Stimulated activated CD8-positive, alpha-beta memory T cell treated with anti-CD3 and anti-CD28 coated beads, Interleukin-7, amount 100 ng/mL, for 48 hours (primary cell): ENCODE data around the gene MPP4.

Source experiments
- DNase-seq, 2 donors: peaks; one replicate each; pipeline ENCODE4 v3.0.0-alpha.2; 2020; ENCODE audit warnings: low read depth in 1 of 2; ENCODE audit errors: extremely low read depth in 1 of 2

Gene MPP4, protein sequence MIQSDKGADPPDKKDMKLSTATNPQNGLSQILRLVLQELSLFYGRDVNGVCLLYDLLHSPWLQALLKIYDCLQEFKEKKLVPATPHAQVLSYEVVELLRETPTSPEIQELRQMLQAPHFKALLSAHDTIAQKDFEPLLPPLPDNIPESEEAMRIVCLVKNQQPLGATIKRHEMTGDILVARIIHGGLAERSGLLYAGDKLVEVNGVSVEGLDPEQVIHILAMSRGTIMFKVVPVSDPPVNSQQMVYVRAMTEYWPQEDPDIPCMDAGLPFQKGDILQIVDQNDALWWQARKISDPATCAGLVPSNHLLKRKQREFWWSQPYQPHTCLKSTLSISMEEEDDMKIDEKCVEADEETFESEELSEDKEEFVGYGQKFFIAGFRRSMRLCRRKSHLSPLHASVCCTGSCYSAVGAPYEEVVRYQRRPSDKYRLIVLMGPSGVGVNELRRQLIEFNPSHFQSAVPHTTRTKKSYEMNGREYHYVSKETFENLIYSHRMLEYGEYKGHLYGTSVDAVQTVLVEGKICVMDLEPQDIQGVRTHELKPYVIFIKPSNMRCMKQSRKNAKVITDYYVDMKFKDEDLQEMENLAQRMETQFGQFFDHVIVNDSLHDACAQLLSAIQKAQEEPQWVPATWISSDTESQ

DNA sequence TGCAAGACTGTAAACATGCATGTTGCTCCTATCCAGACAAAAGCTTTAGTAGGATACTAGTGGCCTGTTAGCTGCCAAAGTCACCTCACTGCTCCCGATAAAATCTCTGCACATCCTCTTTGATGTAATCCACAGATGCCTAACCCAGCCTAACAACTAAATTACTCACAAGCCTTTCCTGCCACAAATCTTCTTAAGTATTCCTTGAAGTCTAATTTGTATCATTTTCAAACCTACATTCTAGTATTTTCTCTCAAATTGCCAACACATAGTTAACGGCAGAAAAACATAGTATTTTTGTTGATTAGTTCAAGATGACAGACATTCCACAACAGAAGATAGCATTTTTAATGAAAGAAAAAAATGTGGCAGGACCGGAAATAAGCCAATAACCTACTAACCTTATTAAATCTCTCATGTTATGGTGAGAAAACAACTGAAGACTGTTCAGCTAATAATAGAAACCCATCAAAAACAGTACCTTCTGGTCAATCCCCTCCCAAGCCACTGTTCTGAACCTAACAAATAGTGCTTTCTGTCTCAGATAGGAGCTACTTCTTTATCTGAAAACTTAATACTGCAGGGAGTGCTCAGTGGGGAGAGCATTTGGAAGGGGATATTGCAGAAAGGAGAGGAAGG, at the start of gene MPP4:
TSS of gene MPP4 (minus strand) at position 57 of the 639 bp plus-strand sequence. CDS start 4,690 bp downstream, outside the sequence.
- no peak for DNase-seq

DNA sequence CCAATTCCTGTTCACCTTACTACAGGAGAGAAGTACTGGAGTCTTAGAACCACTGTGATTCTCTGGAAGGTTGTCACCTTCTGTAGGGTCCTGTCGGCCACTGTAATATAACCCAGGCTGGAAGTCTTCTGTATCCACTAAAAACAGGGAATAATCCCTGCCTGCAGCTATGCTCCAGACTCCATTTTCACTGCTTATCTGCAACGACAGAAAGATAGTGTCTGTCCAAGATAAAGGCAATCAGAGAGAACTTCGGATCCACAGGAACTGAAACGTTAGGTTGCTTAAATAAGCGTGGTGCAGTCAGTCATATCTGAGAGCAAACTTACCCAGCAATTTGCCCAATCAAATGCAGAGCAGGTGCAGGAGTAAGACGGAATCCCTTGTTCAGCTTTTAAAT, 48.1 kb upstream of the MPP4 start:
- DNase-seq, result no peak

DNA sequence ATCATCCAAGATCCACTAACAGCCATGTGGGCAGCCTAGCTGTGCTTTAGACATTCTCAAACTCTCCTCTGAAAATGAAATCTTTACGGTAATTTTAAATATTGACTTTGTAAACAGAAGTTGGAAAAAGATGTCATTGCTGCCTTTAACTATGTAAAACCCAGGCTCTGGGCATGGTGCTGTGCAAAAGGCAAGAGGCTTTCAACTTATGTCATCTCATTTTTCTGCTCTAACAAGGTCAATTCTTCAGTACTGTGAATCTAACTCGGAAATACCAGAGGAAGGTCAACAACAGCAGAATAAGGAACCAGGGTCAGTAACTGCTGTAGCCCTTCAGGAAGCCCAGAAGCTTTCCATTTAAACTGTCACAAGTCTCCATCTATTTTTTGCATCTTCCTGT, 37.0 kb upstream of the MPP4 start:
- DNase-seq, result no peak

DNA sequence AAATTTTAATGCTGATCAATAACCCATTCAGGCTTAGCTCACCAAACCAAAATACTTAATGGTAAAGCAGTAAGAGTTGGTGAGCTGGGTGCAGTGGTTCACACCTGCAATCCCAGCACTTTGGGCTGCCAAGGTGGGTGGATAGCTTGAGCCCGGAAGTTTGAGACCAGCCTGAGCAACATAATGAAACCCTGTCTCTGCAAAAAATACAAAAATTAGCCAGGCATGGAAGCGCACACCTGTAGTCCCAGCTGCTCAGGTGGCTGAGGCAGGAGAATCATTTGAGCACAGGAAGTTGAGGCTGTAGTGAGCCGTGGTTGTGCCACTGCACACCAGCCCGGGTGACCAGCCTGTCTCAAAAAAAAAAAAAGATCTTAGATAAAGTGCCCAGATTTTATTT, 35.7 kb upstream of the MPP4 start:
- no peak for DNase-seq

DNA sequence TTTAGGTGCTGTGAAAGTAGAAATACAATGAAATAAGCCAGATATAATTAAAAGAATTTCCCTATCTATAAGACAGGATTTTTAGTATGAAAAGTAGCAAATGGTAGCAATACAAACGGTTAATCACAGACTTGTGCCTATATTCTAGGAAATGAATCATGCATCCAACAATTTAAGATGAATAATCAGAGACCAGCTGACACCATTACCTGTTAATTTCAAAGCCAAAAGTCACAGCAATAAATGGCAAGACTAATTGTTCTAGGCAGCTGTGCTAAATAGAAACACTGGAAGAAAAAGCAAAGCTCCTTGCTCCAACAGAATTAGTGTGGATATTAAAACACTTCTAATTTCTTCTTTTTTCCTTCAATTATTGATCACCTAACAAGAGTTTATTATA, 35.1 kb upstream of the MPP4 start:
- DNase-seq, result no peak

DNA sequence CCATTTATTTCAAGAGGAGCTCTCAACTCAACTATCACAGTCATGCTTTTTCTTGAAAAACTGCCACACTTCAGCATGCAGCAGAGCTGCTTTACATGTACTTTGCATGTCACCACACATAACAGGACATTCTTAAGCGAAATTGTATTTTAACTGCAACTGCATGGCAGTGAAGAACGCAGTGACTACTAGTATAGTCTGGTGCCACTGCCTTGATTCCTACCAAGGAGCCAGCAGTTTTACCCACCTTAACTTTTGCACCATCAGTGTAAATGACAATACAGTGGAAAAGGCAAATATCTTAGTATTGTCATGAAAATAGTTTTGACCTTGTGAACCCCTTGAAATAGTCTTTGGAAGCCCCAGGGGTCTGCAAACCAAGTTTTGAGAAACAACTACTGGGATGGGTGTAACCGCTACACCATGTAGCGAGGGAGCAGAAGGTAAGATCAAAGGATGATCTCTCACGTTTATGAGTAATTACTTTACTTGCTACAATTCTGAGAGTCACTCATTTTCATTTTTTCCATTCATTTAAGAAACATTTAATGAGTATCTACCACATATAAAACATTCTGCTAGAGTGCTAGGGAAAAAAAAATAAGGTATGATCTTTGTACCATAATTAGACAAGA, 32.3 kb upstream of the MPP4 start:
- no peak for DNase-seq

DNA sequence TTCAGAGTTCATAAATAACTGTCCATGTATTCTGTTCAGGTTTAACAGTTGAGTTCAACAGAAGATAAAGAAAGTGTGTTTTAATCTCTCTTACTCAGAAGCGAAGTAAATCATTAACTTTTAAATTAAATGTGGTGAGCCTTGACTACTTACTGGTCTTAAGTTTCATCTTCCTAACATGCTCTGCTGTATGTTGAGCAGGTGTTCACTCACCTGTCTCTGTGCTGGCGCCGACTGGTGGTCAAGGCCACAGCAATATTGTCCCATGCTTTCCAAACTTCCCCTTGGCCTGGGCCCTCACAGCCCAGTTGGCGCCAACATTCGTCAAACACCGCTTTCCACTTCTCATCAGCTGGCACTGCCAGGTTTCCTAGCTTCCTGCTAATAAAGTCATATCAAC, 17.0 kb upstream of the MPP4 start:
- no peak for DNase-seq

DNA sequence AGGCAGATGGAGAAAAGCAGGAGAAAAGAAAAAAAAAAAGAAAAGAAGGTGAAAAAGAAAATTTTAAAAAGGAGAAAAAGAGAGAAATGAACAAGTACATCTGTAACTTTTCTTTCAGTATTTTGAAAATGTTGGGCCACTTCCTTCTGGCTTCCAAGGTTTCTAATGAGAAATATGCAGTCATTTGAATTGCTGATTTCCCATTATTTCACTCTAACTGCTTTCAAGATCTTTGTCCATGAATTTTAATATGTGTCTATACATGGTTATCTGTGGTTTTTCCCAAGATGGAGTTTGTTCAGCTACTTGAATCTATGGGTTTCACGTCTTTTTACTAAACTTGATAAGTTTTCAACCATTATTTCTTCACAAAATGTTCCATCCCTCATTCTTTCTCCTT, 14.3 kb upstream of the MPP4 start:
- DNase-seq, result no peak

DNA sequence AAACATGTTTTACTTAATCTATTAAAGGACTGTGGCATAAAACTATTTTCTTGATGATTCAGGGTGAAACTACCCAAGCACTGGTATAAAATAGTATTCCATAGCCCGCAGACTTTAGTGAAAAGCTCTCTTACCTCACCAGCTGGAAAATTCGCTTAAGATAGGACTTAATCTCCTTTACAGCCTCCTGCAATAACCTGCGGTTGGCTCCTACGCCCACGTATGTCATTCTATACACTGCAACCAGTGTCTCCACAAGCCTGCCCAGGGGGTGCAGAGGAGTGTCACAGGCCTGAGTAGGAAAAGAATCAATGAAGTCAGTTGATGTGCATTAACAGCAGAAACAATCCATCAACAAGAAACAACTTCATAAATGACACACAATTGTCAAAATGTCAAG, 11.3 kb upstream of the MPP4 start:
- no peak for DNase-seq

DNA sequence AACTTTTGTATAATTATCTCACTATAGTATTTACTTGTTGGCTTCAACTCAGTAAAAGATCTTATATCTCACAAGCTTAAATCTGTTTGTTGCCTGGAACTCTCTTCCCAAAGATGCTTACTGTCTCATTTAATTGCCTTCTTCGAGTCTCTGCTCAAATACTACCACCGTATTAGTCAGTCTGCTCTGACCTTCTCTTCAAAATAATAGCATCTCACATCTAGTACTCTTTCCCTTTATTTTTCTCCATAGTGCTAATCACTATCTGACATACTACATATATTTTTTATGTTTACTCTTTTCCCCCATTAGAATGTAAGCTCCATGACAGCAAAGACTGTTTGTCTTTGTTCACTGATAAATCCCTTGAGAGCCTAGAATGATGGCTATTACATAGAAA, 10.6 kb upstream of the MPP4 start:
- DNase-seq, result no peak

DNA sequence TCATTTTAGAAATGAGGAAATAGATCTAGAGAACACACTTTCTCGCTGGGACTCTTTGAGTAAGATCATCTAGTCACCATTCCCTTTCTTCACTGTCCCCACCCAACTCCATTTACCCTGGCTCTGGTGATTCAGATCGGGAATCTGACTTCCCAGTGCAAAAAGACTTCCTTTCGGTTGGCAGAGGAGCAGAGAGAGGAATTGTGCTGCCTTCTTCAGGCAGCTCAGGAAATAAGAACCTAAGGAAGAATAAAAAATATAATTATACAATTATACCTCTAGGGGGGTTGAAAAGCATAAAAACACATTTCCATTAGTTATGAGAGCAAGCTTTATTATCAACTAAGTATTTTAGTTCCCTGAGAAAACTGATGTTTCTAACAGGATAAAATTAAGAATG, 9.3 kb upstream of the MPP4 start:
- no peak for DNase-seq

DNA sequence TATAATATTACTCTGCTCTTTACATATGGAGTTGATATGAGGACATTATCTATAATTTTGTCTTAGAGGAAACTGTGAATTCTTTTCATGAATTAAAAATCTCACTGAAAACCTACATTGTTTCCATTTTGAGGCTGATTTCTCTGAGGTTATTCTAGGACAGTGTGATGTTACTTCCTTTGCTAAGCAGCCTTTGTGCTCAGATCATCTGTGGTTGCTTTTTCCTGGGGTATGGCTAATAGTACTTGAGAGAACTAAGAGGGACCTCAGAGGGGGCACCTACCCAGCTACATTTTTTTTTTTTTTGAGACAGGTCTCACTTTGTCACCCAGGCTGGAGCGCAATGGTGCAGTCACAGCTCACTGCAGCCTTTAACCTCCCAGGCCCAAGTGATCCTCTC, 8.7 kb upstream of the MPP4 start:
- no peak for DNase-seq

DNA sequence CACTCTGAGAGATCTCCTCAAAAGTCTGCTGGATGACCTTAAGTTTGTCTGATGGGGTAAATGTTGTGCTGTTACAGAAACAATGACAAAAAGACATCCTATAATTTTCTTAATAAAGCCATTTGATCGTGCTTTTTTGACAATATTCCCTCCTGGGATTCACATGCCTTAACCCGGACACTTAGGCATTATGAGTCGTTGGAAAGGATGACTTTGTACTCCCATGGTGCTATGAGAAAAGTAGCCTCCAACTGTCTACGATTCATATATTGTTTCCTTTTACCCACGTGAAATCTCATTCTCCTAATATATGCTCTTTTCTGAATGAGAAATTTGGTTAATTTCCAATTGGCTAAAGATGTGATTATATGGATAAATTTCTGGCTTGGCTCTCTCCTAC, 6.1 kb upstream of the MPP4 start:
- no peak for DNase-seq

DNA sequence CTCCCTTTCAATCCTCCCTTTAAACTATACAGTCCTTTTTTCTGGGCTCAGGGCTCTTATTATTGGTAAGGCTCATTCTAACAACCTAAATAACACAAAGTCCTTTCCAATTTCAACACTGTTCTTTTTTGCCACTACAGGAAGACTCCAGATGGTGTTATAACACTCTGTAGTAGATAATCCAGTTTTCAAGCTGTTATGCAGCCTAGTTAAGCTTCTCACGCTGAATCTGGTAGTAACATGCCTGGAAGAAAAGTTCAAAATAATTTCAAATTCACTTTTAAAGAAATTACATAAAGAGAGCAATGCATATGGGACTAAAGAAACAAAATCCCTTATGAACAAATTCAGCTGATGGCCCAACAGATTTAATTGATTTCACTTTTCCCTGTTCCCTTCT, 3.2 kb upstream of the MPP4 start:
- DNase-seq, result no peak

DNA sequence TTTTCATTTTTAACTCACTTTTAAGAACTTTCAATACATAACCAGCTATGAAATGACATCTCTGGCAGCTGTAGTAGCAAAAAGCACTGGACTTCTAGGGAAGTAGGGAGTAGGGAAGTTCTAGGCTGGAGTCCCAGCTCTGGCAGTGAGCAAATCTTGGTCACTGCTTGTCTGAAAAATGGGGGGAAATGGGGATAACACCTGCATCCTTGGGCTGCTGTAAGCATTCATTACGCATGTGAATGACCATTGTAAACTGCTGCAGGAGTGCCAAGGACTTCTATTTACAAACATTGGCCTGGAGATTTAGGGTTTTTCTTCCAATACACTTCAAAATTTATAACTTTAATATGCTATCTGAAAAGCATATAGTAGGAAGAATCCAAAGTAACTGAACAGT, 972 bp upstream of the MPP4 start:
- no peak for DNase-seq

DNA sequence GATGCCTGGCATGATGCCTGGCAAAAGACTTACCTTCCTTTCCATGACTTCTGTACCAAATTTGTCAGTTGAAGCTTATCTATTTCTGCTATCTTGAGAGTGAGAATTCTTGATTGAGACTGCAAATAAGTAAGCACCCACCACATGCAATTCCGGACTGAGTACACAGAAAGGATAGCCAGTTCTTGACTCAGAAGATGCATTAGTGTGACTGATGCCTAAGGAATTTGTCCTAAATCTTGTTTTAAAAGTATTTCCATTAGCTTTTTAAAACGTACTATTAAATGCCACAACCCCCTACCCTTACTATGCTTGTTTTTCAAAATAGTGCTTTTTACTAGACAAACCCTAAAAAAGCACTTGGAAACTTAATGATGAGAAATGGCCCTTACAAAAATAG, 545 bp downstream of the MPP4 start:
- no peak for DNase-seq

DNA sequence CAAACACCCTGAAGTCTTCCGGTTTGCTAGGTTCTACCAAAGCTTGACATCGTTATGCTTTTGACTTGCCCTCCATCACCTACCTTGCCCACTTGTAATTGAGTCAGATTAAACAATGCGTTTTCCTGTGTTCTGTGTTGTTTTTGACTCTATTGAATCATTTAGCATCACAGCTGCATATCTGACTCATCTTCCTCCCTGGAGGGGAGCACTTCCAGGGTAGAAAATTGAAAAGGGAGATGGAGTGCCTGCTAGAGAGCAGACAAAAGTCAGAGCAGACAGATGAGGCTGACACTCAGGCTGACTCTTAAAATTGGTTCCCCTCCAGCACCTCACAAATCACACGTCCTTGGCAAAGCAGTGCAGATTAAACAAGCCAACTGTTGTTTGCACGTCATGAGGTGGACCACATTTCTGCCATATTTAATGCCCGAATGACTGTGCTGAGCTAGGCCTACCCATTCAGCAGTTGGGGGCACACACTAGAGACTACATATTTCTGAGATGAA, 2.2 kb downstream of the MPP4 start:
- DNase-seq, result no peak

DNA sequence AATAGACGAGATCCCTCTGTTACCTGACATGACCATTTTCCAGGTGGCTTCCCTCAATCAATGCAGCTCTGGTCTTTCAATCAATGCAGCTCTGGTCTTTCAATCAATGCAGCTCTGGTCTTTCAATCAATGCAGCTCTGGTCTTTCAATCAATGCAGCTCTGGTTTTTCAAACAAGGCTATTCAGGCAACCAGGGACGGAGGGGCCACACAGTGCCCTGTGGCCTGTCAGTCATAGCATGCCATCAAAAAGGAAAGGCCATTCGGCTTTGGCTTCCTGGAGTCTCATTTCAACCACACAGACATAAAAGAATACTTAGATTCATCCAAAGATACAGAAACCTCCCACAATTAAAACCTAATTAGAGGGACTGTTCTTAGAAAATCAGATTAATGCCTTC, 13.3 kb downstream of the MPP4 start:
- DNase-seq, result no peak

DNA sequence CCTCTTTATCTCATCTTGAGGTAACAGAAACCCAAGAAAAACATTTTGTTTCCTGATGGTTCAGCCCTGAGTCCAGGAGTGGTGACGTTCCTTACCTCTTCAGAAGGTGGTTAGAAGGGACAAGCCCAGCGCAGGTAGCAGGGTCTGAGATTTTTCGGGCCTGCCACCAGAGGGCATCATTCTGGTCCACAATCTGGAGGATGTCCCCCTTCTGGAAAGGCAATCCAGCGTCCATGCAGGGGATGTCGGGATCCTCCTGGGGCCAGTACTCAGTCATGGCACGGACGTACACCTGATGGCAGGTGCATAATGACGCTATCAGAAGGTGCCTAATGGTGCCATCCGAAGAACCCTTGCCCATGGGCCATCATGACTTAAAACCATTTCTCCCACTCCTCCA, 17.7 kb downstream of the MPP4 start:
- no peak for DNase-seq

DNA sequence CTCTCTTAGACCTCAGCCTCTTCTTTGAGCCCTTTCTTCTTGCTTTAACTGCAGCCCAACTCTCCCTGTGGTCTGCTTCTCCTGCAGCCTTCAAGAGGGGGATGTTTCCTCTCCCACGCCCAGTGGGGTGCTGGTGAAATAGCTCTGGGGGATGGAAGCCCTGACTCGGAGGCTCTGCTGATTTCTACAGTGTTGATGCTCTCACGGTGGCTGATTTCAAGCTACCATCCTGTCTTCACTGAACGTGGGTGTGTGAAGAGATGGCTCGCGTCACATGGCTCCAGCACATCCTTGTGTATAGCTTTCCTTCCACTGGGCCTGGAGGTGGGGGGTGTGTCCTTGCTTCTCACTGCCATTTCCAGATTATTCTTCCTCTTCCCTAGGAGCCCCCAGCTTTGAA, 20.0 kb downstream of the MPP4 start:
- DNase-seq, result no peak

DNA sequence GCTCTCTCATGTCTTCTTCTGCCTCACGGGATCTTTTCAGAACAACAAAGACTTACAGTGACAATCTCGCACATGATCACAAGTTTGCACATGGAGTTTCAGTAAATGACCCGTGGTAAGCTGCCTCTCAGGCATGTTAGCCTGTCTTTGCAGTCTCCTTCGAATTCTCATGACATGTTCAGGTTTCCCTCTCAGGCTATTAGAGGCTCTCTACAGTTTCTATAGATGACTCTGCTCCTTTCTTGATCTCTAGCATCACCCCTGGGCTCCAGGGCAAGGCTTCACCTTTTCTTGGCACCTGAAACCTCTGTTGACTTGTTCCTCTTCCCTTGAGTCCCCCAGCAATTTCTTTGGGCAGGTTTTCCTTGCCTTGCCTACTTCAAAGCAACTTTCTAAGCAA, 23.0 kb downstream of the MPP4 start:
- no peak for DNase-seq

DNA sequence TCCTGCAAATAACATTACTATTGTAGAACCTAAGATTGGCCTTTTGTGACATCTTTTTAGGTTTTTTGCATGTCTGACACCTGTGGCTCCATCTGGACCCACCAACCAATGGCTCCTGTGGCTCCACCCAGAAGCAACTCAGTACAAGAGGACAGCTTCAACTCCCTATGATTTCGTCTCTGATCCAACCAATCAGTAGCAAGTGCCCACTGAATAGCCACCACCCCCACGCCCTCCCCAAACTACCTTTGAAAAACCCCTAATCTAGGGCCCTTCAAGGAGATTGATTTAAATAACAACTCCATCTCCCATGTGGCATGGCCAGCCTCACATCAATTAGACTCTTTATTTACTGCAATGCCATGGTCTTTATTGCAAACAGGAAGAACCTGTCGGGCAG, 23.6 kb downstream of the MPP4 start:
- no peak for DNase-seq
